Measurements from ENCODE around the gene NFIC. TPM values are rescaled to one million over a fixed set of nuclear protein-coding genes. Genes with fewer than 3 reads are reported as not detected.
A peak's percentile ranks its signal among the peaks of the same experiment; 100 is the strongest.

Gene NFIC
- total RNA-seq, 1 donor from 2014 or later: 32.9 TPM

GRCh38 chr19:3499738-3500428 is 133.5 kb downstream of the NFIC start:
- Mint-ChIP-seq H3K27ac (peak overlapping the region; percentile 95), H3K36me3 (peaks cover 18% of the 10 kb centered on the region), H3K4me3 (peak overlapping the region; percentile 87), H3K9me3 (peaks cover 4% of the 10 kb centered on the region), H3K4me1 (peaks cover 13% of the 10 kb centered on the region), H3K27me3 (ENCODE audit: low read depth) (no peaks in the 10 kb centered on the region)
- no peak for TF ChIP-seq CTCF (IDR thresholded peaks at IDR 0.05; ENCODE audit: unreplicated experiment)
- DNase-seq (ENCODE audit: low spot score in 2 of 2, unreplicated experiment in 2 of 2): no peak

DNA sequence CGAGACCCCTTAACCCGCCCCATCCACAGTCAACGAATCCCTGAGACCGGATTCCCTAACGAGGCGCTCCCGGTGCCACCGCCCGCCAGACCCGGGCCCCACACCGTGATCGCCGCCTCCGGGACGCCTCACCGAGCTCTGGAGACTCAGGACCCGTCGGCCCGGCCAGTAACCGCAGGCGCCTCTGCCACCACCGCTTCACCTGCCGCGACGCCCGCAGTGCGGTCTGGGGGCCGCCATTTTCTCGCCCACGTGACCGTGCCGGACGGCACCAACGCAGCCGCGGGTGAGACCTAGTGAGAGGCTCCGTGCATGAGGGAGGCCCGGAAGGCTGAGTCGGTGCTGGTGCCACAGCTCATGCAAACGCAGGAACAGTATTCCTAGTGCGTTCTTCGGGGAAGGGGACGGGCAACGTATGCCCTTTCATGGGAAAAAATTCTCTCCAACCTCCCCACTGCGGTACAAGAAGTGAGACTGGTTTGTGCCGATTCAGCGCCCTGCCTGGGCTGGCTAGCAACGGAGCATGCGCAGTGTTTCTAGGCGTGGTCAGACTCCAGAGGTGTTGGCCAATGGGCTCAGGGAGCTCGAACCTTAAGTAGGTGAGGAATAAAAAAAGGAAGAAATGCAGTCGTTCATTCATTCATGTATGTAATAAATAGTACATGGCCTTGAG is 134.2 kb downstream of the NFIC start, which contains the start of gene DOHH:
Gene DOHH (minus strand): TSS at position 246 of the 673 bp plus-strand sequence. CDS start 3,860 bp downstream, outside the sequence.
- TF ChIP-seq CTCF (IDR thresholded peaks at IDR 0.05; ENCODE audit: unreplicated experiment): no peak
- no peaks in the 10 kb centered on the region for H3K27me3 Mint-ChIP-seq (ENCODE audit: low read depth)
- DNase-seq (ENCODE audit: low spot score in 2 of 2, unreplicated experiment in 2 of 2): peak; percentile 83 to 94
- H3K4me1 Mint-ChIP-seq: peaks cover 16% of the 10 kb centered on the region
- H3K36me3 Mint-ChIP-seq: peaks cover 15% of the 10 kb centered on the region
- H3K27ac Mint-ChIP-seq: peak within 1 kb of the TSS; percentile 95
- H3K4me3 Mint-ChIP-seq: peak within 1 kb of the TSS; percentile 87
- peaks cover 4% of the 10 kb centered on the region for H3K9me3 Mint-ChIP-seq

GRCh38 chr19:3501780-3502179 is 135.4 kb downstream of the NFIC start:
- H3K4me1 Mint-ChIP-seq: peaks cover 19% of the 10 kb centered on the region
- no peak for TF ChIP-seq CTCF (IDR thresholded peaks at IDR 0.05; ENCODE audit: unreplicated experiment)
- peaks cover 15% of the 10 kb centered on the region for H3K36me3 Mint-ChIP-seq
- no peak overlapping the region for H3K27ac Mint-ChIP-seq
- peaks cover 4% of the 10 kb centered on the region for H3K9me3 Mint-ChIP-seq
- no peak for DNase-seq (ENCODE audit: low spot score in 2 of 2, unreplicated experiment in 2 of 2)
- H3K27me3 Mint-ChIP-seq (ENCODE audit: low read depth): no peaks in the 10 kb centered on the region
- H3K4me3 Mint-ChIP-seq: no peak overlapping the region

- Mint-ChIP-seq H3K27me3 (ENCODE audit: low read depth) (no peaks in the 10 kb centered on the region), H3K4me3 (no peak overlapping the region), H3K9me3 (peaks cover under 1% of the 10 kb centered on the region), H3K27ac (no peak overlapping the region), H3K36me3 (peaks cover 3% of the 10 kb centered on the region), H3K4me1 (peaks cover 29% of the 10 kb centered on the region)
- no peak for DNase-seq (ENCODE audit: low spot score in 2 of 2, unreplicated experiment in 2 of 2)
- no peak for TF ChIP-seq CTCF (IDR thresholded peaks at IDR 0.05; ENCODE audit: unreplicated experiment)
Measured at GRCh38 chr19:3503036-3503572, 136.7 kb downstream of the NFIC start.

DNA sequence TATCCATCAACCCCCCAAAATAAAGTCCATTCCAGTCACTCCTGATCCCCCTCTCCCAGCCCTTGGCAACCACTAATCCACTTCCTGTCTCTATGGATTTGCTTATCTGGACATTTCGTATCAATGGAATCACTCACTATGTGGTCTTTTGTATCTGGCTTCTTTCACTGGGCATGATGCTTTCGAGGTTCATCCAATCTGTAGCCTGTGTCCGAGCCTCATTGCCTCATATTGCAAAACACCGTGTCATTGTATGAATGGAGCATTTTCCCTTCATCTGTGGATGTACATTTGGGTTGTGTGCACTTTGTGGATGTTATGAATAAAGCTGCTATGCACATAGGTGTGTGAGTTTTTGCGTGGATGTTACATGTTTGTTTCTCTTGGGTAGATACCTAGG is 138.4 kb downstream of the NFIC start:
- DNase-seq (ENCODE audit: low spot score in 2 of 2, unreplicated experiment in 2 of 2): no peak
- TF ChIP-seq CTCF (IDR thresholded peaks at IDR 0.05; ENCODE audit: unreplicated experiment): no peak
- no peaks in the 10 kb centered on the region for H3K27me3 Mint-ChIP-seq (ENCODE audit: low read depth)
- H3K4me3 Mint-ChIP-seq: peak overlapping the region; percentile 92
- H3K36me3 Mint-ChIP-seq: peaks cover 6% of the 10 kb centered on the region
- H3K27ac Mint-ChIP-seq: peak overlapping the region; percentile 98
- no peaks in the 10 kb centered on the region for H3K9me3 Mint-ChIP-seq
- H3K4me1 Mint-ChIP-seq: peaks cover 34% of the 10 kb centered on the region

Measured in mesothelial cell of epicardium (in vitro differentiated cells).